H9 (cell line): Measurements from ENCODE around the gene GANAB. TPM values are rescaled to one million over a fixed set of nuclear protein-coding genes. Genes with fewer than 3 reads are reported as not detected.
"Not testable (repeated sequence)": the region's sequence is repeated elsewhere in the genome, so short reads cannot be mapped to it uniquely, and the experiment has no call there.

ENCODE experiments used
- DNase-seq: peaks from one replicate; pipeline ENCODE4 v3.0.0-alpha.2; 2017
- H2AFZ ChIP-seq: one replicate; pipeline ENCODE4 v1.6.1; 2013; ENCODE audit warnings: mild to moderate bottlenecking, low read length, control low read depth, moderate library complexity
- H2AK5ac ChIP-seq: 2 replicates; pipeline ENCODE4 v1.6.1; 2013; ENCODE audit warnings: low read length, control low read depth, mixed read lengths; ENCODE audit not compliant: insufficient read length
- H2BK120ac ChIP-seq: one replicate; pipeline ENCODE4 v1.6.1; 2013; ENCODE audit warnings: low read depth, mild to moderate bottlenecking, low read length, control low read depth, inconsistent platforms; ENCODE audit not compliant: poor library complexity, severe bottlenecking
- H2BK12ac ChIP-seq: 2 replicates; pipeline ENCODE4 v1.6.1; 2013; ENCODE audit warnings: low read length, control low read depth, mixed read lengths, low read depth; ENCODE audit not compliant: insufficient read length
- H2BK15ac ChIP-seq: 2 replicates; pipeline ENCODE4 v1.6.1; 2013; ENCODE audit warnings: low read depth, low read length, control low read depth
- H2BK20ac ChIP-seq: one replicate; pipeline ENCODE4 v1.6.1; 2013; ENCODE audit warnings: low read depth, mild to moderate bottlenecking, low read length, control low read depth, inconsistent platforms; ENCODE audit not compliant: poor library complexity, severe bottlenecking
- H2BK5ac ChIP-seq: 2 replicates; pipeline ENCODE4 v1.6.1; 2013; ENCODE audit warnings: low read length, control low read depth, mixed read lengths; ENCODE audit not compliant: insufficient read length
- H3K14ac ChIP-seq: 2 replicates; pipeline ENCODE4 v1.6.1; 2013; ENCODE audit warnings: low read length, control low read depth; ENCODE audit not compliant: insufficient read depth
- H3K18ac ChIP-seq: 2 replicates; pipeline ENCODE4 v1.6.1; 2013; ENCODE audit warnings: low read depth, mild to moderate bottlenecking, mixed read lengths, low read length, control low read depth; ENCODE audit not compliant: insufficient read length
- H3K23ac ChIP-seq: 2 replicates; pipeline ENCODE4 v1.6.1; 2013; ENCODE audit warnings: low read length, control low read depth, mixed read lengths, low read depth; ENCODE audit not compliant: insufficient read length
- H3K23me2 ChIP-seq: 2 replicates; pipeline ENCODE4 v1.6.1; 2013; ENCODE audit warnings: low read depth, mild to moderate bottlenecking, mixed read lengths, low read length, control low read depth; ENCODE audit not compliant: insufficient read length, poor library complexity, severe bottlenecking
- H3K27ac ChIP-seq: 2 replicates; pipeline ENCODE4 v1.5.1; 2013; ENCODE audit warnings: low read length, control low read depth, mixed read lengths, low read depth; ENCODE audit not compliant: insufficient read length
- H3K27me3 ChIP-seq: 2 replicates; pipeline ENCODE4 v1.6.1; 2013; ENCODE audit warnings: low read length, control low read depth, inconsistent platforms; ENCODE audit not compliant: insufficient read depth
- H3K4ac ChIP-seq: 2 replicates; pipeline ENCODE4 v1.6.1; 2013; ENCODE audit warnings: low read depth, mild to moderate bottlenecking, control low read depth, inconsistent platforms, low read length, moderate library complexity
- H3K4me1 ChIP-seq: 2 replicates; pipeline ENCODE4 v1.6.1; 2013; ENCODE audit warnings: low read length, control low read depth, inconsistent platforms; ENCODE audit not compliant: insufficient read depth
- H3K4me2 ChIP-seq: 2 replicates; pipeline ENCODE4 v1.6.1; 2013; ENCODE audit warnings: low read length, control low read depth, mixed read lengths; ENCODE audit not compliant: insufficient read length, insufficient read depth
- H3K56ac ChIP-seq: 2 replicates; pipeline ENCODE4 v1.6.1; 2013; ENCODE audit warnings: low read depth, mild to moderate bottlenecking, mixed read lengths, low read length, control low read depth; ENCODE audit not compliant: insufficient read length
- H3K79me1 ChIP-seq: 2 replicates; pipeline ENCODE4 v1.6.1; 2013; ENCODE audit warnings: low read depth, mild to moderate bottlenecking, moderate library complexity, low read length, control low read depth, inconsistent platforms; ENCODE audit not compliant: insufficient read depth, poor library complexity, severe bottlenecking
- H3K79me2 ChIP-seq: 2 replicates; pipeline ENCODE4 v1.6.1; 2013; ENCODE audit warnings: low read length, control low read depth, inconsistent platforms; ENCODE audit not compliant: insufficient read depth
- H3K9ac ChIP-seq: 2 replicates; pipeline ENCODE4 v1.6.1; 2013; ENCODE audit warnings: low read length, control low read depth, mixed read lengths; ENCODE audit not compliant: insufficient read length; ENCODE audit errors: extremely low read depth
- H3K9me3 ChIP-seq: one replicate; pipeline ENCODE4 v1.6.1; 2013; ENCODE audit warnings: low read depth, low read length, inconsistent platforms; ENCODE audit not compliant: control insufficient read depth
- H3T11ph ChIP-seq: one replicate; pipeline ENCODE4 v1.6.1; 2013; ENCODE audit warnings: mild to moderate bottlenecking, low read length, control low read depth, inconsistent platforms
- H4K20me1 ChIP-seq: one replicate; pipeline ENCODE4 v1.6.1; 2013; ENCODE audit not compliant: control insufficient read depth, insufficient read length, insufficient read depth
- H4K5ac ChIP-seq: 2 replicates; pipeline ENCODE4 v1.6.1; 2013; ENCODE audit warnings: low read depth, mild to moderate bottlenecking, mixed read lengths, low read length, control low read depth; ENCODE audit not compliant: insufficient read length
- H4K8ac ChIP-seq: replicated peaks from 2 replicates; pipeline ENCODE4 v1.6.1; 2013; ENCODE audit warnings: low read length, control low read depth, mixed read lengths, low read depth; ENCODE audit not compliant: insufficient read length
- H4K91ac ChIP-seq: 2 replicates; pipeline ENCODE4 v1.6.1; 2013; ENCODE audit warnings: low read depth, mild to moderate bottlenecking, moderate library complexity, mixed read lengths, low read length, control low read depth; ENCODE audit not compliant: insufficient read length
- H3K27ac Mint-ChIP-seq, 3 experiments: 2 replicates in 2 of 3; 3 replicates in 1 of 3; pipeline ENCODE4 v1.8.0; 2020 to 2021; ENCODE audit warnings: mixed read lengths in 3 of 3, mild to moderate bottlenecking in 1 of 3, moderate library complexity in 1 of 3
- H3K27me3 Mint-ChIP-seq: 2 replicates; pipeline ENCODE4 v1.8.0; 2021; ENCODE audit warnings: low read depth, mild to moderate bottlenecking, moderate library complexity, mixed read lengths
- H3K36me3 Mint-ChIP-seq, 3 experiments: 2 replicates in 2 of 3; 3 replicates in 1 of 3; pipeline ENCODE4 v1.8.0; 2020 to 2021; ENCODE audit warnings: low read depth in 3 of 3, mixed read lengths in 3 of 3; ENCODE audit not compliant: insufficient read depth in 1 of 3
- H3K4me1 Mint-ChIP-seq, 2 experiments: 2 replicates each; pipeline ENCODE4 v1.8.0; 2020; ENCODE audit warnings: mixed read lengths in 2 of 2
- H3K4me3 Mint-ChIP-seq, 2 experiments: 2 replicates in 1 of 2; 3 replicates in 1 of 2; pipeline ENCODE4 v1.8.0; 2020 to 2021; ENCODE audit warnings: mild to moderate bottlenecking in 2 of 2, mixed read lengths in 2 of 2, moderate library complexity in 1 of 2
- H3K9me3 Mint-ChIP-seq, 2 experiments: 2 replicates in 1 of 2; 3 replicates in 1 of 2; pipeline ENCODE4 v1.8.0; 2020; ENCODE audit warnings: mild to moderate bottlenecking in 2 of 2, mixed read lengths in 2 of 2, moderate library complexity in 1 of 2
- CTCF ChIP-seq: fragments of 200-600 bp; sonication (generic); conservative IDR thresholded peaks from 3 replicates; pipeline ENCODE4 v1.8.0; 2021; ENCODE audit warnings: antibody characterized with exemption, mild to moderate bottlenecking
- WGBS: extraction: QIAGEN DNeasy Blood & Tissue Kit; methylation state at CpG from one replicate; pipeline ENCODE4 v1.1.7; 2013; ENCODE audit warnings: missing lambda C conversion rate, low lambda C conversion rate, mixed read lengths; ENCODE audit not compliant: insufficient read length; ENCODE audit errors: extremely low coverage; 5-methylcytosine and 5-hydroxymethylcytosine counted together
- total RNA-seq: library from RNA; stranded (reverse); gene quantifications from 2 replicates; pipeline ENCODE4 v1.2.1, GENCODE V29; 2021

GANAB gene
- total RNA-seq, 1 experiment from 2014 or later: 387 TPM

GRCh38 chr11:62621027-62621566, 25.3 kb downstream of the GANAB start:
- H3K4me3 Mint-ChIP-seq: peak overlapping the region; percentile 95 to 98
- Histone ChIP-seq H3K9me3 (no peaks in the 10 kb centered on the region), H3T11ph (no peak overlapping the region), H4K5ac (no peak overlapping the region), H3K18ac (peak overlapping the region; percentile 87), H3K14ac (peak overlapping the region; percentile 83), H3K4me2 (peak overlapping the region; percentile 98), H3K27me3 (no peaks in the 10 kb centered on the region), H4K8ac (no peak overlapping the region), H2BK120ac (no peak overlapping the region), H2BK15ac (no peak overlapping the region), H2AK5ac (no peak overlapping the region), H3K23ac (peak overlapping the region; percentile 93), H2BK12ac (no peak overlapping the region), H2BK20ac (no peak overlapping the region), H3K4ac (no peak overlapping the region), H3K79me2 (no peaks in the 10 kb centered on the region; the same call in 1 of the 2 replicates), H3K4me1 (peaks cover 2% of the 10 kb centered on the region; the same call in 1 of the 2 replicates), H3K9ac (peak overlapping the region; percentile 85), H2AFZ (no peak overlapping the region), H3K56ac (no peak overlapping the region), H2BK5ac (no peak overlapping the region), H3K27ac (no peak overlapping the region), H4K91ac (no peak overlapping the region), H4K20me1 (no peaks in the 10 kb centered on the region), H3K79me1 (no peaks in the 10 kb centered on the region), H3K23me2 (peaks cover 8% of the 10 kb centered on the region)
- no peaks in the 10 kb centered on the region for H3K27me3 Mint-ChIP-seq
- no peaks in the 10 kb centered on the region for H3K9me3 Mint-ChIP-seq
- WGBS: no CpG with 5 or more reads among the region's 8 CpGs
- H3K36me3 Mint-ChIP-seq: peaks cover 13 to 39% (median 38%) of the 10 kb centered on the region in 3 experiments; a peak in 6 of 7 replicates
- H3K4me1 Mint-ChIP-seq: peaks cover 17 to 19% of the 10 kb centered on the region in 2 experiments
- peak overlapping the region; percentile 95 to 98 (median 96) for H3K27ac Mint-ChIP-seq
- no peak for TF ChIP-seq CTCF
- no peak for DNase-seq

GRCh38 chr11:62616957-62617356, 29.5 kb downstream of the GANAB start:
- Mint-ChIP-seq H3K36me3 (peaks cover 2 to 20% (median 19%) of the 10 kb centered on the region in 3 experiments; a peak in 6 of 7 replicates), H3K27ac (0 out of 7 replicates have a peak overlapping the region, but pooled peaks of 1 of the 3 experiments have one; percentile 22), H3K4me1 (peaks cover 20 to 29% of the 10 kb centered on the region in 2 experiments)
- H3K23me2 ChIP-seq: peaks cover 13% of the 10 kb centered on the region
- not testable (repeated sequence) for H3K4ac ChIP-seq, H4K8ac ChIP-seq, H3K9me3 ChIP-seq, H3K9me3 Mint-ChIP-seq, H2BK15ac ChIP-seq, H2AFZ ChIP-seq, DNase-seq, H3K27ac ChIP-seq, H4K5ac ChIP-seq, H3K79me2 ChIP-seq, H4K20me1 ChIP-seq, H3K23ac ChIP-seq, H3K56ac ChIP-seq, H3K4me3 Mint-ChIP-seq, H3K4me1 ChIP-seq, H2BK20ac ChIP-seq, H2BK5ac ChIP-seq, H4K91ac ChIP-seq, H3K27me3 ChIP-seq, H2AK5ac ChIP-seq, H3T11ph ChIP-seq, H3K14ac ChIP-seq, H3K9ac ChIP-seq, H2BK12ac ChIP-seq, H2BK120ac ChIP-seq, H3K27me3 Mint-ChIP-seq, H3K4me2 ChIP-seq, H3K18ac ChIP-seq, H3K79me1 ChIP-seq
- no CpG with 5 or more reads among the region's 14 CpGs for WGBS
